GM12875 (cell line): Measurements from ENCODE around the gene SENP6.

Experiments
- H3K4me3 ChIP-seq: one replicate; pipeline ENCODE4 v1.5.1; 2011; ENCODE audit warnings: low read depth, low read length, control low read depth
- TF ChIP-seq, protein P1 (sequence below): IDR thresholded peaks from 2 replicates; pipeline ENCODE4 v1.5.1; 2011; ENCODE audit warnings: low read depth, mild to moderate bottlenecking, control low read depth, inconsistent platforms, low read length, moderate library complexity, borderline replicate concordance; ENCODE audit not compliant: insufficient read depth

Gene SENP6

DNA sequence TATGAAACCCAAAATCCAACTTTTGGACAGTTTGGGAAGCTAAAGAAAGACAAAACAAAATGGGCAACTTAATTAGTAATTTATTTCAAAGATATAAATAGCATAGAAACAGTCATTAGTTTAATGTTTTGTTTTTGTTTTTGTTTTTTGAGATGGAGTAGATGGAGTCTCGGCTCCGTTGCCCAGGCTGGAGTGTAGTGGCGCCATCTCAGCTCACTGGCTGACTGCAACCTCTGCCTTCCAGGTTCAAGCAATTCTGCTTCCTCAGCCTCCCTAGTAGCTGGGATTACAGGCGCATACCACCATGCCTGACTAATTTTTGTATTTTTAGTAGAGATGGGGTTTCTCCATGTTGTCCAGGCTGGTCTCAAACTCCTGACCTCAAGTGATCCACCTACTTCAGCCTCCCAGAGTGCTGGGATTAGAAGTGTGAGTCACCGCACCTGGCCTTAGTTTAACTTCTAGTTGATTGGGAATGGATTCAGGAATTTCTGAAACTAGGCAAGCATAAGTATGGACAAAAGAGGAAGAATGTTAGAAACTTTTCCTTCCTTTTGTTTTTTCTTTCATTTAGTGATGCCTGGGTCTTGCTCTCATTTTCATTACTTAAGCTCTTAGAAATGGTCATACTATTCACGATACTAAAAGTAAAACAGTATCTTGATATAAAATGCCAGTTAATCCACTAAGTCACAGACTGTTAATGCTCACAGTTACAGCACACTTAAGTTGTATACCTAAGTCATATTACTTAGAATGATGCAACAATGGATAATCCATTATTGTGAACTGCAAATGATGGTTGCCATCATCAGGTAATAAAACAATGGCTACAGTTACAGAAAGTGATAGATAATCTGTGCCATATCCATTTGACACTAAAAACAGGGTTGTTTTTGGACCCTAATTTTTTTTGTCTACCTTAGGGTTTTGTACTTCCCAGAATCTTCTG lies 8.2 kb downstream of the SENP6 start:
- TF ChIP-seq, protein P1, sequence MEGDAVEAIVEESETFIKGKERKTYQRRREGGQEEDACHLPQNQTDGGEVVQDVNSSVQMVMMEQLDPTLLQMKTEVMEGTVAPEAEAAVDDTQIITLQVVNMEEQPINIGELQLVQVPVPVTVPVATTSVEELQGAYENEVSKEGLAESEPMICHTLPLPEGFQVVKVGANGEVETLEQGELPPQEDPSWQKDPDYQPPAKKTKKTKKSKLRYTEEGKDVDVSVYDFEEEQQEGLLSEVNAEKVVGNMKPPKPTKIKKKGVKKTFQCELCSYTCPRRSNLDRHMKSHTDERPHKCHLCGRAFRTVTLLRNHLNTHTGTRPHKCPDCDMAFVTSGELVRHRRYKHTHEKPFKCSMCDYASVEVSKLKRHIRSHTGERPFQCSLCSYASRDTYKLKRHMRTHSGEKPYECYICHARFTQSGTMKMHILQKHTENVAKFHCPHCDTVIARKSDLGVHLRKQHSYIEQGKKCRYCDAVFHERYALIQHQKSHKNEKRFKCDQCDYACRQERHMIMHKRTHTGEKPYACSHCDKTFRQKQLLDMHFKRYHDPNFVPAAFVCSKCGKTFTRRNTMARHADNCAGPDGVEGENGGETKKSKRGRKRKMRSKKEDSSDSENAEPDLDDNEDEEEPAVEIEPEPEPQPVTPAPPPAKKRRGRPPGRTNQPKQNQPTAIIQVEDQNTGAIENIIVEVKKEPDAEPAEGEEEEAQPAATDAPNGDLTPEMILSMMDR: no peak

DNA sequence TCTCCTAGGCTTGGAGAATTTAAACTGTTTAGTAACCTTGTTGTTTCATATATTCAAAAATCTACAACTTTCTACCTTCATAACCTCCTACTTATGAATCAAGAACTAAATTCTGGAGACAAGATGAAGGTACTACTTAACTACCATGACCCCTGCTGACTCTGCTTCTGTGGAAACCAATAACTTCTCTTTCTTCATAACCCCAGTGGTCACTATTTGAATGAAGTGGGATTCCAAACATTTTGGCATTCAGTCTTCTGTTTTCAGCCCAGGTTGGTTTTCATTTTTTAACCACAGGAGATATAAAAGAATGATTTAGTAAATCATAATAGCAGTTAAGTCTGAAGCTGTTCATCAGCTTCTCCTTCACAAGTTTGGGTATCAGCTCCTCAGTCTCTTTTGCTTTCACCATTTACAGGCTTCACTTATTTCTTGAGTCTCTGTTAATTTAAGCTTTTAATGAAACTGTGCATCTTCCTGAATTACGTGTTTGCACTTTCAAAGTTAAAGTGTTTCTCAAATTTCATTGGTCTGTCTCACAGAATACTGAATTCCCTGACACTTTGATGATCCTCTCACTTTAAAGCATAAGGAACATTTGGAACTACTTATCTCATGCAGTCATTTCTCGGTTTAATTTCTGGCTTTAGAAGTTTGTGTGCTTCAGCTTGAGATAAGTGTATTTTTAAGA lies 9.5 kb downstream of the SENP6 start:
- TF ChIP-seq, protein P1: no peak
- no peak overlapping the region for H3K4me3 ChIP-seq

More for the DNA sequence above, 8.2 kb downstream of the SENP6 start:
- no peak overlapping the region for H3K4me3 ChIP-seq

DNA sequence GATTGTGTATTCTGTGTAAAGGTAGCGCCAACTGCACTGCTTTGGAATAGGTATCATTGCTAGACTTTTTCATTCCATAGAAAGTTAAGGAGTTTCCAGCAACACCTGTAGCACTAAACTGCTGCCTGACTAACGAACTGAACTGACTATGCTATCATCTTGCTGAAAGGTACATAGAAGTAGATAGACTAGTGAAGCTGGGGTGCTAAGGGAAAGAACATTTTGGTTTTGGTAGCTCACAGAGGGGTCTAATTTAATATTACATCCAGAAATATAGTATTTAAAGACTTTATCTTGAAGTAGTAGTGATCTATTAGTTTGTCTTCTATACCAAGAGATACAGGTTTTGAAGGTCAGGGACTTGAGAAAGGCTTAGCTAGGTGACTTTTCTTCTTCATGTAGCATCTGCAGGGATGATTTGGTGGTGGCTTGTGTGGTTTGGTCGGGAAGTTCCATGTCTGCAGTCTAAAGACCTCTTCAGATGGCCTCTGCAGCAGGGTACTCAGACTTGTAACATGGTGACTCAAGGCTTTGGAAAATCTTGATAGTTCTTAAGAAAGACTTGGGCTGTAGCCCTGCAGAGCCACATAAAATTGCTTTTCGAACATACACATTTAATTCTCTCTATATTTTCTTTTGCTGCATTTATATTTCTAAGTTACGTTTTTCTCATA lies 10.2 kb downstream of the SENP6 start:
- TF ChIP-seq, protein P1: no peak
- H3K4me3 ChIP-seq: no peak overlapping the region

DNA sequence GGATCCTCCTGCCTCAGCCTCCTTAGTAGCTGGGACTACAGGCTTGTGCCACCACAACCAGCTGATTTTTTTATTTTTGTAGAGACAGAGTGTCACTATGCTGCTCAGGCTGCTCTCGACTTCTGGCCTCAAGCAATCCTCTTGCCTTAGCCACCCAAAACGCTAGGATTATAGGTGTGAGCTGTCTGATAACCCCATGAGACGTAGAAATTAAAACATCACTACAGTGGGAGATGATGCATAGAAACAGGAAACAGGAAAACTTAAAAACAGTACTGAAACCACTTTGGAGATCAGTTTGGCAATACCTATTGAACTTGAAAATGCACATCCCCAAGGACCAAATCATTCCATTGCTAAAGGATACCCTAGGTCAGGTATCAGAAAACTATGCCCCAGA lies 10.8 kb downstream of the SENP6 start:
- H3K4me3 ChIP-seq: no peak overlapping the region
- TF ChIP-seq, protein P1: no peak

DNA sequence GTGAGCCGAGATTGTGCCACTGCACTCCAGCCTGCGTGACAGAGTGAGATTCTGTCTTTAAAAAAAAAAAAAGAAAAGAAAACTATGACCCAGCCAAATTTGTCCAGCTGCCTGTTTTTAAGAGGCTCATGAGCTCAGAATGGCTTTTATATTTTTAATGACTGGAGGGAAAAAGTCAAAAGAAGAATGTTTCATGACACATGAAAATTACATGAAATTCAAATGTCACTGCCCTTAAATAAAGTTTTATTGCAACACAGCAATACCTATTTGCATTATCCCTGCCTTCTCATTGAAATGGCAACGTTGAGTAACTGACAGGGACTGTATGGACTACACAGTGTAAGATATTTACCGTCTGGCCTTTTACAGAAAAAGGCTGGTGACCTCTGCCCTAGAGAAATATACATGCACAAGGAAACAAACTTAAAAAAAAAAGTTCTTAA lies 11.4 kb downstream of the SENP6 start:
- no peak overlapping the region for H3K4me3 ChIP-seq
- TF ChIP-seq, protein P1: no peak

DNA sequence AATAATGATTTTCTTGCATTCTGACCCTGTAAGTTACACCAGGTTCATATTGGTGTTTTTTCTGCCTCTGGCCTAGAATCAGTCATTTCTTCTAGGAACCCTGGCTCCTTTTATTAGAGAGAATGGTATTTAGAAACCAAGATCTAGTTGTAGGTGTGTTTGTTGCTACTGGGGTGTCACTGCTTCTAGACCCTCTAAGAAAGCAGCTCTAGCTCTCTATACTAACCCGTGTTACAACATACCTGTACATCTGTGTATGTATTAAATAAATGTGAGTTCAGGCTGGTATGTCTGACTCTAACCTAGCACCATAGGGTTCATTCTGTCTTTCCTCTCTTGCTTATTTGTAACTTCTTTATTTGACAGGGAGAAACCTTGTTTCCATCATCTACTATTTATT lies 16.8 kb downstream of the SENP6 start:
- TF ChIP-seq, protein P1: no peak
- H3K4me3 ChIP-seq: no peak overlapping the region
